HCEC 1CT (cell line): ENCODE results near the gene BCL2L13.
"Not testable (repeated sequence)": the region's sequence is repeated elsewhere in the genome, so short reads cannot be mapped to it uniquely, and the experiment has no call there.

Source experiments
- DNase-seq: peaks from one replicate; pipeline ENCODE4 v3.0.0-alpha.2; 2017

BCL2L13 gene

GRCh38 chr22:17698276-17698675 is 59.7 kb downstream of the BCL2L13 start:
- not testable (repeated sequence) for DNase-seq

- DNase-seq: no peak
Observed at GRCh38 chr22:17698948-17699347, 60.4 kb downstream of the BCL2L13 start.

- no peak for DNase-seq
Observed at GRCh38 chr22:17699696-17700340, 61.3 kb downstream of the BCL2L13 start.

- DNase-seq: no peak
Observed at GRCh38 chr22:17700778-17701177, 62.2 kb downstream of the BCL2L13 start.

GRCh38 chr22:17703811-17704210 is 65.3 kb downstream of the BCL2L13 start:
- DNase-seq: no peak

GRCh38 chr22:17705546-17705945 is 67.0 kb downstream of the BCL2L13 start:
- no peak for DNase-seq

GRCh38 chr22:17705951-17706900 is 67.7 kb downstream of the BCL2L13 start:
- DNase-seq: peak; percentile 92

- no peak for DNase-seq
Observed at GRCh38 chr22:17706947-17707346, 68.4 kb downstream of the BCL2L13 start.

GRCh38 chr22:17707526-17707925 is 69.0 kb downstream of the BCL2L13 start:
- no peak for DNase-seq

GRCh38 chr22:17710023-17710422 is 71.5 kb downstream of the BCL2L13 start:
- no peak for DNase-seq

GRCh38 chr22:17712441-17712840 is 73.9 kb downstream of the BCL2L13 start:
- DNase-seq: peak; percentile 58

GRCh38 chr22:17716529-17716928 is 78.0 kb downstream of the BCL2L13 start:
- DNase-seq: no peak

- DNase-seq: no peak
Observed at GRCh38 chr22:17717708-17718107, 79.2 kb downstream of the BCL2L13 start.

GRCh38 chr22:17719911-17720310 is 81.4 kb downstream of the BCL2L13 start:
- no peak for DNase-seq

GRCh38 chr22:17724241-17724640 is 85.7 kb downstream of the BCL2L13 start:
- no peak for DNase-seq

GRCh38 chr22:17724678-17725499 is 86.3 kb downstream of the BCL2L13 start:
- DNase-seq: no peak

GRCh38 chr22:17725500-17725796 is 86.9 kb downstream of the BCL2L13 start:
- DNase-seq: no peak

GRCh38 chr22:17726006-17726927 is 87.7 kb downstream of the BCL2L13 start:
- peak; percentile 50 for DNase-seq

- DNase-seq: no peak
Observed at GRCh38 chr22:17726928-17727897, 88.7 kb downstream of the BCL2L13 start.

GRCh38 chr22:17728786-17729185 is 90.2 kb downstream of the BCL2L13 start:
- DNase-seq: no peak

- no peak for DNase-seq
Observed at GRCh38 chr22:17729561-17729960, 91.0 kb downstream of the BCL2L13 start.
